ENCODE results near the gene ANGPT4. TPM values are rescaled to one million over a fixed set of nuclear protein-coding genes. Genes with fewer than 3 reads are reported as not detected.

Gene ANGPT4
- total and polyA plus RNA-seq, 9 of the 15 experiments (the other 6 are each of a cell fraction or from before 2014, with no cell fraction given), result not detected

- no peak for TF ChIP-seq ARID3A (IDR thresholded peaks at IDR 0.05; ENCODE audit: borderline replicate concordance, low read depth, low read length)
- no peak for TF ChIP-seq CHD1 (IDR thresholded peaks at IDR 0.05; ENCODE audit: low read length)
- no peak for TF ChIP-seq ARID2 (IDR thresholded peaks at IDR 0.05)
- TF ChIP-seq TFE3 (CRISPR knock-in tag; IDR thresholded peaks at IDR 0.05), result no peak
- no peak for TF ChIP-seq HNRNPH1 (optimal IDR thresholded peaks at IDR 0.05; ENCODE audit: low read depth, low read length)
- TF ChIP-seq ZNF589 (CRISPR knock-in tag; IDR thresholded peaks at IDR 0.05; ENCODE audit: low read depth), result no peak
- TF ChIP-seq ZBTB11 (CRISPR knock-in tag; IDR thresholded peaks at IDR 0.05), result no peak
These were observed 41.4 kb upstream of the ANGPT4 start (continued) for GRCh38 chr20:957544-957943.

Data from K562 (cell line).